Sigmoid colon (tissue), 7 donors: ENCODE data around the gene CYSRT1. TPM values are rescaled to one million over a fixed set of nuclear protein-coding genes. Genes with fewer than 3 reads are reported as not detected.

ENCODE experiments used
- DNase-seq: peaks from one replicate; pipeline ENCODE4 v3.0.0-alpha.2; 2019
- H3K27ac ChIP-seq, 4 donors: fragments of 200-600 bp; sonication (generic); one replicate each; pipeline ENCODE4 v1.5.1; 2016 to 2019; ENCODE audit warnings: mild to moderate bottlenecking in 1 of 4
- H3K27me3 ChIP-seq, 3 donors: fragments of 200-600 bp; sonication (generic); one replicate each; pipeline ENCODE4 v1.5.1; 2019; ENCODE audit warnings: mild to moderate bottlenecking in 1 of 3
- H3K36me3 ChIP-seq, 4 donors: fragments of 200-600 bp; sonication (generic); one replicate each; pipeline ENCODE4 v1.5.1; 2016 to 2019
- H3K4me1 ChIP-seq, 4 donors: fragments of 200-600 bp; sonication (generic); one replicate each; pipeline ENCODE4 v1.5.1; 2017 to 2019
- H3K4me3 ChIP-seq, 4 donors: fragments of 200-600 bp; sonication (generic); one replicate each; pipeline ENCODE4 v1.5.1; 2017 to 2019; ENCODE audit warnings: mild to moderate bottlenecking in 2 of 4, moderate library complexity in 1 of 4
- H3K9me3 ChIP-seq, 4 donors: fragments of 200-600 bp in 3 of 4; sonication (generic) in 3 of 4; one replicate each; pipeline versions ENCODE4 v1.5.1 to v1.6.1; 2013 to 2019
- EP300 ChIP-seq, 4 donors: sonication (generic); formaldehyde crosslinking; IDR thresholded peaks; one replicate each; pipeline ENCODE4 v1.6.1; 2017; ENCODE audit warnings: antibody characterized with exemption in 4 of 4
- POLR2A ChIP-seq, 2 donors: fragments of 450-650 bp; IDR thresholded peaks; one replicate each; pipeline ENCODE4 v1.6.1; 2016; ENCODE audit warnings: antibody characterized with exemption in 2 of 2, mild to moderate bottlenecking in 2 of 2, moderate library complexity in 2 of 2
- POLR2AphosphoS5 ChIP-seq, 4 donors: sonication (generic); formaldehyde crosslinking; IDR thresholded peaks; one replicate each; pipeline ENCODE4 v1.6.1; 2017; ENCODE audit warnings: antibody characterized with exemption in 4 of 4
- WGBS, 2 donors: extraction: QIAGEN DNeasy Blood & Tissue Kit; methylation state at CpG; one replicate each; pipeline ENCODE4 v1.1.7; 2013; 5-methylcytosine and 5-hydroxymethylcytosine counted together
- intact Hi-C: fragments of 100-400 bp; cut with DNase I; formaldehyde crosslinking; loops from one replicate; pipeline ENCODE4 v1.15.1; 2023
- polyA plus RNA-seq, 3 donors: library from polyadenylated mRNA; stranded (reverse); fragments of 200-250 nt; gene quantifications; one replicate each; pipeline ENCODE4 v1.2.3, GENCODE V29; 2013
- total RNA-seq, 4 donors: library from RNA; depleted of rRNA; stranded (reverse); fragments of >200 nt; gene quantifications; one replicate each; pipeline ENCODE4 v1.1.0, GENCODE V29; 2016
- TF ChIP-seq, protein P1 (sequence below), 4 experiments: fragments of 450-650 bp in 3 of 4; fragments of 200-600 bp in 1 of 4; IDR thresholded peaks; one replicate each; pipeline ENCODE4 v1.5.1; 2016 to 2019; ENCODE audit warnings: antibody characterized with exemption in 4 of 4, mild to moderate bottlenecking in 3 of 4, moderate library complexity in 2 of 4
- donor health status: healthy with polysubstance abuse.
- donor health status: Bipolar disorder and iron deficiency.
- donor health status: healthy.

CYSRT1 gene
- total and polyA plus RNA-seq, 7 donors, result 0.33 to 1.2 (median 0.54) TPM; not detected in 4

GRCh38 chr9:137206602-137207001 lies 18.4 kb upstream of the CYSRT1 start:
- peaks cover 0 to 8% (median 0%) of the 10 kb centered on the region in 4 donors for H3K36me3 ChIP-seq
- no peak for DNase-seq
- H3K27ac ChIP-seq, result no peak overlapping the region
- no peaks in the 10 kb centered on the region for H3K9me3 ChIP-seq
- TF ChIP-seq EP300 (IDR thresholded peaks at IDR 0.05), result no peak
- no peak for TF ChIP-seq POLR2A (IDR thresholded peaks at IDR 0.05)
- TF ChIP-seq POLR2AphosphoS5 (IDR thresholded peaks at IDR 0.05), result no peak
- TF ChIP-seq, protein P1, sequence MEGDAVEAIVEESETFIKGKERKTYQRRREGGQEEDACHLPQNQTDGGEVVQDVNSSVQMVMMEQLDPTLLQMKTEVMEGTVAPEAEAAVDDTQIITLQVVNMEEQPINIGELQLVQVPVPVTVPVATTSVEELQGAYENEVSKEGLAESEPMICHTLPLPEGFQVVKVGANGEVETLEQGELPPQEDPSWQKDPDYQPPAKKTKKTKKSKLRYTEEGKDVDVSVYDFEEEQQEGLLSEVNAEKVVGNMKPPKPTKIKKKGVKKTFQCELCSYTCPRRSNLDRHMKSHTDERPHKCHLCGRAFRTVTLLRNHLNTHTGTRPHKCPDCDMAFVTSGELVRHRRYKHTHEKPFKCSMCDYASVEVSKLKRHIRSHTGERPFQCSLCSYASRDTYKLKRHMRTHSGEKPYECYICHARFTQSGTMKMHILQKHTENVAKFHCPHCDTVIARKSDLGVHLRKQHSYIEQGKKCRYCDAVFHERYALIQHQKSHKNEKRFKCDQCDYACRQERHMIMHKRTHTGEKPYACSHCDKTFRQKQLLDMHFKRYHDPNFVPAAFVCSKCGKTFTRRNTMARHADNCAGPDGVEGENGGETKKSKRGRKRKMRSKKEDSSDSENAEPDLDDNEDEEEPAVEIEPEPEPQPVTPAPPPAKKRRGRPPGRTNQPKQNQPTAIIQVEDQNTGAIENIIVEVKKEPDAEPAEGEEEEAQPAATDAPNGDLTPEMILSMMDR (IDR thresholded peaks at IDR 0.05), result no peak
- intact Hi-C loops, result loop anchor here (5.0 kb wide), 1 partner anchor 46 kb away; the partner anchor contains the start of gene STPG3
- WGBS, 2 donors, result 65 to 85% methylated on average over 7 of the region's 7 CpGs
- H3K4me1 ChIP-seq, result peaks cover 0 to 50% (median 48%) of the 10 kb centered on the region in 4 donors
- H3K27me3 ChIP-seq, result no peaks in the 10 kb centered on the region
- peak overlapping the region in 2 of 4 donors; percentile 93 to 99 for H3K4me3 ChIP-seq

GRCh38 chr9:137211532-137211931 lies 13.4 kb upstream of the CYSRT1 start:
- Histone ChIP-seq H3K4me1 (peaks cover 0 to 7% (median 7%) of the 10 kb centered on the region in 4 donors), H3K36me3 (peaks cover 0 to 23% (median 0%) of the 10 kb centered on the region in 4 donors), H3K27me3 (no peaks in the 10 kb centered on the region), H3K27ac (no peak overlapping the region), H3K9me3 (no peaks in the 10 kb centered on the region), H3K4me3 (no peak overlapping the region)
- DNase-seq, result no peak
- 86 to 91% methylated on average over 13 of the region's 13 CpGs for WGBS, 2 donors
- TF ChIP-seq, protein P1 (IDR thresholded peaks at IDR 0.05), result no peak
- TF ChIP-seq EP300 (IDR thresholded peaks at IDR 0.05) (no peak), POLR2A (IDR thresholded peaks at IDR 0.05) (no peak), POLR2AphosphoS5 (IDR thresholded peaks at IDR 0.05) (no peak)
- intact Hi-C loops, result no loop called here

GRCh38 chr9:137212520-137212919 lies 12.5 kb upstream of the CYSRT1 start:
- peaks cover 0 to 22% (median 0%) of the 10 kb centered on the region in 4 donors for H3K36me3 ChIP-seq

DNA sequence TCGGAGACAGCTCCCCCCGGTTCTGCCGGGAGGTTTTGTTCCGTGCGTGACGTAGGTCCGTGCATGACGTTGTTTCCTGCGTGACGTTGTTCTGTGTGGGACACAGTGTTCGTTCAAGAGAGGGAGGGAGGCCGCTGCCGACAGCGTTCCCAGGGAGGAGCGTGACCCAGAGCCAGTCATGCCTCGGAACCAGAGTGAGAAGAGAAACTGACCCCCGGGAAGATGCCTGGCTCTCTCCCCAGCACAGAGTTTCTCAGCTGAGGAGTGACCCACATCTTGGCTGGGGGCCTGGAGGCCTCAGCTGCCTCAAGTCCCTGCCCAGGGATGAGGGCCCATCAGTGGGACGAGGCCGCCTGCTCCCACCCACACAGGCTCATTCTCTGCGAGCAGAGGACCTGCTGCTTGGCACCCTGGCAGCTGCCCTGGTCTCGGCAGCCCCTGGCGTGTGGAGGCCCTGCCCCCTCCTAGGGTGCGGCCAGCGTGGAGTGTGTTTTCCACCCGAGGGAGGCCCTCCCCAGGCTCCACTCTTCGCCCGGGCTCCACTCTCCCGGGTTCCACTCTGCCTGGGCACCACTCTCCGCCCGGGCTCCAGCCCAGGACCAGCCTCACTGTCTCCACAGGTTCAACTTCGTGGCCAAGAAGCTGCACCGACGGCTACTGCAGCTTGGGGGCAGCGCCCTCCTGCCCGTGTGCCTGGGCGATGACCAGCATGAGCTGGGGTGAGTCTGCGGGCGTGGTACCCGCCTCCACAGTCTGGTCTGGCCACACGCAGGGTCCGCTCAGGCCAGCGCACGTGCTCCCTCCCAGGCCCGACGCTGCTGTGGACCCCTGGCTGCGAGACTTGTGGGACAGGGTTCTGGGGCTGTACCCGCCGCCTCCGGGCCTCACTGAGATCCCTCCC lies 11.6 kb upstream of the CYSRT1 start:
- TF ChIP-seq, protein P1 (IDR thresholded peaks at IDR 0.05), result no peak
- TF ChIP-seq POLR2A (IDR thresholded peaks at IDR 0.05) (no peak), POLR2AphosphoS5 (IDR thresholded peaks at IDR 0.05) (no peak), EP300 (IDR thresholded peaks at IDR 0.05) (no peak)
- intact Hi-C loops, result no loop called here
- Histone ChIP-seq H3K4me3 (no peak overlapping the region), H3K27me3 (no peaks in the 10 kb centered on the region), H3K4me1 (peaks cover 0 to 5% (median 0%) of the 10 kb centered on the region in 4 donors), H3K27ac (no peak overlapping the region), H3K9me3 (no peaks in the 10 kb centered on the region), H3K36me3 (peaks cover 0 to 20% (median 0%) of the 10 kb centered on the region in 4 donors)
- 88 to 93% methylated on average over 49 of the region's 49 CpGs for WGBS, 2 donors
- DNase-seq, result no peak

More at GRCh38 chr9:137212520-137212919, 12.5 kb upstream of the CYSRT1 start:
- TF ChIP-seq POLR2AphosphoS5 (IDR thresholded peaks at IDR 0.05), result no peak
- TF ChIP-seq, protein P1 (IDR thresholded peaks at IDR 0.05), result no peak
- no peak for TF ChIP-seq POLR2A (IDR thresholded peaks at IDR 0.05)
- no peak for TF ChIP-seq EP300 (IDR thresholded peaks at IDR 0.05)
- Histone ChIP-seq H3K27me3 (no peaks in the 10 kb centered on the region), H3K9me3 (no peaks in the 10 kb centered on the region), H3K27ac (no peak overlapping the region), H3K4me1 (peaks cover 0 to 5% (median 0%) of the 10 kb centered on the region in 4 donors), H3K4me3 (no peak overlapping the region)
- no peak for DNase-seq
- intact Hi-C loops, result no loop called here
- WGBS, 2 donors, result 81 to 89% methylated on average over 21 of the region's 21 CpGs
